Uterus (tissue), 4 donors: Measurements from ENCODE around the gene GABPA. TPM values are rescaled to one million over a fixed set of nuclear protein-coding genes. Genes with fewer than 3 reads are reported as not detected.

Experiments used
- DNase-seq, 2 donors: peaks; one replicate each; pipeline ENCODE4 v3.0.0-alpha.2; 2019 to 2020
- H3K27ac ChIP-seq, 2 donors: fragments of 200-600 bp; sonication (generic); 1 replicate in 1 of 2; 2 replicates in 1 of 2; pipeline ENCODE4 v1.5.1; 2016 to 2018
- H3K27me3 ChIP-seq, 2 donors: fragments of 200-600 bp; sonication (generic); one replicate each; pipeline ENCODE4 v1.5.1; 2018 to 2019; ENCODE audit warnings: control low read depth in 1 of 2
- H3K36me3 ChIP-seq, 2 donors: fragments of 200-600 bp; sonication (generic); one replicate each; pipeline ENCODE4 v1.5.1; 2019; ENCODE audit warnings: control low read depth in 1 of 2
- H3K4me1 ChIP-seq, 2 donors: fragments of 200-600 bp; sonication (generic); one replicate each; pipeline ENCODE4 v1.5.1; 2018 to 2019; ENCODE audit warnings: control low read depth in 1 of 2
- H3K4me3 ChIP-seq, 2 donors: fragments of 200-600 bp; sonication (generic); 1 replicate in 1 of 2; 2 replicates in 1 of 2; pipeline ENCODE4 v1.5.1; 2018 to 2019; ENCODE audit warnings: mild to moderate bottlenecking in 1 of 2
- H3K9me3 ChIP-seq, 2 donors: fragments of 200-600 bp; sonication (generic); one replicate each; pipeline ENCODE4 v1.5.1; 2019; ENCODE audit warnings: control low read depth in 1 of 2
- POLR2A ChIP-seq, 2 donors: fragments of 450-650 bp; IDR thresholded peaks; one replicate each; pipeline ENCODE4 v1.6.1; 2016; ENCODE audit warnings: antibody characterized with exemption in 2 of 2, mild to moderate bottlenecking in 1 of 2, moderate library complexity in 1 of 2
- intact Hi-C: fragments of 100-400 bp; cut with DNase I; formaldehyde crosslinking; loops from one replicate; pipeline ENCODE4 v1.15.1; 2023; ENCODE audit warnings: low total_unique reads
- total RNA-seq, 4 donors: library from RNA; depleted of rRNA in 3 of 4; stranded (reverse); fragments of >200 nt in 3 of 4; gene quantifications; one replicate each; pipeline versions ENCODE4 v1.1.0 to v1.2.4, GENCODE V29; 2014 to 2023
- TF ChIP-seq, protein P1 (sequence below), 4 experiments: fragments of 200-600 bp in 2 of 4; fragments of 450-650 bp in 2 of 4; sonication (generic) in 2 of 4; IDR thresholded peaks; one replicate each; pipeline ENCODE4 v1.5.1; 2016 to 2019; ENCODE audit warnings: antibody characterized with exemption in 4 of 4, mild to moderate bottlenecking in 2 of 4, moderate library complexity in 1 of 4
- donor health status: DM: yes; HTN: yes; CAD: no.

The GABPA gene
- total RNA-seq, 4 donors from 2014 or later: 8.2 to 94.4 (median 44.6) TPM

DNA sequence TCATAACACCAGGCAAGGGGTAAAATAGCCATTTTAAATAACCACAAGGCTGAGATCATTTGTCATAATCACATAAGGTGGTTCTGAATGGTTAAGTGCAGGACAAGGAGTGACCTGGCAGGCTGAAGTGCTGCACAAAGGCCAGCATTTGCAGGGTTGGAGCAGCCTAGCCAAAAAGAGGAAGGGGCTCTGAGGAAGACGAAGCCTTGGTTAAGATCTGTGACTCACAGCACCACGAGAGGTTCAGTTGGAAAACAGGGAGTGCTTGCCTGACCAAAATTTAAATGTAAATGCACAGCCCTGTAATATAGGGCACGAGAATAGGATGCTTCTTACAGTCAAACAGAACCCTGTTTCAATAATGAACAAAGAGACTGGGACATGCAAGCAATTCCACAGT is 12.1 kb upstream of the GABPA start:
- no peak for TF ChIP-seq POLR2A (IDR thresholded peaks at IDR 0.05)
- TF ChIP-seq, protein P1, sequence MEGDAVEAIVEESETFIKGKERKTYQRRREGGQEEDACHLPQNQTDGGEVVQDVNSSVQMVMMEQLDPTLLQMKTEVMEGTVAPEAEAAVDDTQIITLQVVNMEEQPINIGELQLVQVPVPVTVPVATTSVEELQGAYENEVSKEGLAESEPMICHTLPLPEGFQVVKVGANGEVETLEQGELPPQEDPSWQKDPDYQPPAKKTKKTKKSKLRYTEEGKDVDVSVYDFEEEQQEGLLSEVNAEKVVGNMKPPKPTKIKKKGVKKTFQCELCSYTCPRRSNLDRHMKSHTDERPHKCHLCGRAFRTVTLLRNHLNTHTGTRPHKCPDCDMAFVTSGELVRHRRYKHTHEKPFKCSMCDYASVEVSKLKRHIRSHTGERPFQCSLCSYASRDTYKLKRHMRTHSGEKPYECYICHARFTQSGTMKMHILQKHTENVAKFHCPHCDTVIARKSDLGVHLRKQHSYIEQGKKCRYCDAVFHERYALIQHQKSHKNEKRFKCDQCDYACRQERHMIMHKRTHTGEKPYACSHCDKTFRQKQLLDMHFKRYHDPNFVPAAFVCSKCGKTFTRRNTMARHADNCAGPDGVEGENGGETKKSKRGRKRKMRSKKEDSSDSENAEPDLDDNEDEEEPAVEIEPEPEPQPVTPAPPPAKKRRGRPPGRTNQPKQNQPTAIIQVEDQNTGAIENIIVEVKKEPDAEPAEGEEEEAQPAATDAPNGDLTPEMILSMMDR (IDR thresholded peaks at IDR 0.05): no peak
- no peak overlapping the region for H3K27ac ChIP-seq
- H3K36me3 ChIP-seq: no peaks in the 10 kb centered on the region

DNA sequence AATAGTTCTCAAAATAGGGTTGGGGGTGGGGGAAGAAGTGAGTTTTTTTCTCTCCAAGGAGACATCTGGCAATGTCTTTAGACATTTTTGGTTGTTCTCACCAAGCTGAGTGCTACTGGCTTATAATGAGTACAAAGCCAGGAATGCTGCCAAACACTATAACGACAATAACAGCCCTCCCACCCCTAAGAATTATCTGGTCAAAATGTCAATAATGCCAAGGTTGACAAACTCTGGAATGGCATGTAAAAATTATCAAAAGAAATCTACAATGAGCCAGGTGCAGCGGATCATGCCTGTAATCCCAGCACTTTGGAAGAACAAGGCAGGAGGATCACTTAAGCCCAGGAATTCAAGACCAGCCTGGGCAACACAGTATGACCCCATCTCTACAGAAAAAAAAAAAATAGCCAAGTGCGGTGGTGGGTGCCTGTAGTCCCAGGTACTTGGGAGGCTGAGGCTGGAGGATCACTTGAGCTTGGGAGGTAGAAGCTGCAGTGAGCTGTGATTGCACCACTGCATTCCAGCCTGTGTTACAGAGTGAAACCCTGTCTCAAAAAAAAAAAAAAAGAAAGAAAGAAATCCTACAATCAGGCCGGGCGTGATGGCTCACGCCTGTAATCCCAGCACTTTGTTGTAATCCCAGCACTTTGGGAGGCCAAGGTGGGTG is 2.5 kb upstream of the GABPA start:
- Histone ChIP-seq H3K27ac (no peak overlapping the region), H3K36me3 (no peaks in the 10 kb centered on the region), H3K4me1 (no peaks in the 10 kb centered on the region), H3K4me3 (no peak overlapping the region), H3K9me3 (no peaks in the 10 kb centered on the region), H3K27me3 (no peaks in the 10 kb centered on the region)
- TF ChIP-seq, protein P1 (IDR thresholded peaks at IDR 0.05): no peak
- TF ChIP-seq POLR2A (IDR thresholded peaks at IDR 0.05): no peak
- intact Hi-C loops: no loop called here
- no peak for DNase-seq

More for the DNA sequence above, 12.1 kb upstream of the GABPA start:
- no peaks in the 10 kb centered on the region for H3K27me3 ChIP-seq
- intact Hi-C loops: loop anchor here (2.0 kb wide), 1 partner anchor 34 kb away; no protein-coding TSS in a partner anchor
- DNase-seq: no peak
- no peaks in the 10 kb centered on the region for H3K9me3 ChIP-seq
- no peak overlapping the region for H3K4me3 ChIP-seq
- no peaks in the 10 kb centered on the region for H3K4me1 ChIP-seq

DNA sequence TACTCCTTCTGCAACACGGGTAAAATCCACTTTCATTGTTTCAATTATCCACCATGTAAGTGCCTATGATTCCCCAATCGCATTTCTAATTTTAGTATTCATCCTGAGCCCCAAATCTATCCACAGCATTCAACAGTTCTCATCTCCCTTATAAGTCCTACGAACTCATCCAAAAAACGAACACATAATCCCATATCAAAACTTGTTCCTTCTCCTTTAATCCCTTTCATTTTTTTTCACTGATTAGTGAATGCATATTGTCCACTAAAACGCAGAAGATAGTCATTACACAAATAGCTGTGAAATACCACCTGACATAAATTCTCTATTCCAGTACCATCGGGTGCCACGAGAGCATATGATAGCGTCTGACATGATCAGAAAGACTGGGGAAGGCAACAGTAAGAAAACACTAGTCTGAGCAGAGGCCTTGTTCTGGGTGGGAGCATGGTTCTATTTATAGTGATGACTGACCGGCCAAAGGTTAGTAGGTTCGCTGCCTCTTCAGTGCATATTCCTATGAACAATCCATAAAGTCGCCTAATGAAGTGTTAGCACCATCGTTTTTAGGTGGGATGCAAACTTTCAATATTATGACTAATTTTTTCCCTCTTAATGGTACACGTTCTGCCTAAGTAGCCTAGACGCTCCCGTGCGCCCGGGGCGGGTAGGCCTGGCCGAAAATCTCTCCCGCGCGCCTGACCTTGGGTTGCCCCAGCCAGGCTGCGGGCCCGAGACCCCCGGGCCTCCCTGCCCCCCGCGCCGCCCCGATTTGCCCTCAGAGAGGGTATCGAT is 716 bp upstream of the GABPA start:
- Histone ChIP-seq H3K36me3 (no peaks in the 10 kb centered on the region), H3K9me3 (no peaks in the 10 kb centered on the region), H3K4me1 (no peaks in the 10 kb centered on the region), H3K4me3 (peak overlapping the region; percentile 73 to 97), H3K27me3 (no peaks in the 10 kb centered on the region), H3K27ac (peak overlapping the region; percentile 93 to 97)
- no peak for TF ChIP-seq POLR2A (IDR thresholded peaks at IDR 0.05)
- TF ChIP-seq, protein P1 (IDR thresholded peaks at IDR 0.05): no peak
- no peak for DNase-seq
- intact Hi-C loops: no loop called here

DNA sequence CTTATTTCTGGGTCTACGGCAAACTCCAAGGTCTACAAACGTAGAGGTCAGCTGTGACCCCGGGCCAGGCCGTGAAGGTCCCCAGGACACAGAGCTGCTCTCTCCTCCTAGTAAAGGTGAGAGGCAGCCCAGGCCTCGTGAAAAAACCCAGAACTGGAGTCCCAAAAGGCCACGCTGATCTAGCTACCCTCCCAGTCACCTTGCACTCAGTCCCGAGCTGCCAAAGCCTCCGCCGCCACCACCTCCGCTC is 193 bp upstream of the GABPA start:
- Histone ChIP-seq H3K36me3 (no peaks in the 10 kb centered on the region), H3K4me3 (peak overlapping the region; percentile 73 to 97), H3K27ac (peak overlapping the region; percentile 93 to 97), H3K4me1 (no peaks in the 10 kb centered on the region), H3K9me3 (no peaks in the 10 kb centered on the region), H3K27me3 (no peaks in the 10 kb centered on the region)
- no peak for DNase-seq
- intact Hi-C loops: no loop called here
- TF ChIP-seq POLR2A (IDR thresholded peaks at IDR 0.05): peak; percentile 64 to 73
- TF ChIP-seq, protein P1 (IDR thresholded peaks at IDR 0.05): no peak
